Endodermal cell (in vitro differentiated cells): ENCODE data around the gene CTNNAL1. TPM values are rescaled to one million over a fixed set of nuclear protein-coding genes. Genes with fewer than 3 reads are reported as not detected.

Experiments used
- DNase-seq: peaks from one replicate; pipeline ENCODE4 v3.0.0-alpha.2; 2017
- H3K27ac ChIP-seq: 2 replicates; pipeline ENCODE4 v1.5.1; 2013; ENCODE audit warnings: mild to moderate bottlenecking, low read depth, low read length, moderate library complexity
- H3K27me3 ChIP-seq: 2 replicates; pipeline ENCODE4 v1.6.1; 2013; ENCODE audit warnings: mild to moderate bottlenecking, low read length, moderate library complexity; ENCODE audit not compliant: insufficient read depth, control insufficient read depth, poor library complexity, severe bottlenecking
- H3K36me3 ChIP-seq: 2 replicates; pipeline ENCODE4 v1.7.0; 2013; ENCODE audit warnings: mild to moderate bottlenecking, low read length, moderate library complexity; ENCODE audit not compliant: control insufficient read depth, insufficient read depth
- H3K4me1 ChIP-seq: one replicate; pipeline ENCODE4 v1.7.0; 2013; ENCODE audit warnings: low read length; ENCODE audit not compliant: control insufficient read depth, insufficient read depth
- H3K4me3 ChIP-seq: 2 replicates; pipeline ENCODE4 v1.5.1; 2013; ENCODE audit warnings: mild to moderate bottlenecking, low read length, moderate library complexity
- H3K9ac ChIP-seq: 2 replicates; pipeline ENCODE4 v1.6.1; 2013; ENCODE audit warnings: mild to moderate bottlenecking, low read length, moderate library complexity; ENCODE audit not compliant: poor library complexity, severe bottlenecking; ENCODE audit errors: extremely low read depth
- H3K9me3 ChIP-seq: 2 replicates; pipeline ENCODE4 v1.6.1; 2013; ENCODE audit warnings: mild to moderate bottlenecking, low read length, moderate library complexity; ENCODE audit not compliant: control insufficient read depth
- H3K27ac Mint-ChIP-seq: 2 replicates; pipeline ENCODE4 v1.8.0; 2020; ENCODE audit warnings: mixed read lengths
- H3K27me3 Mint-ChIP-seq: 2 replicates; pipeline ENCODE4 v1.8.0; 2021; ENCODE audit warnings: mild to moderate bottlenecking, mixed read lengths; ENCODE audit not compliant: insufficient read depth
- H3K36me3 Mint-ChIP-seq: 2 replicates; pipeline ENCODE4 v1.8.0; 2020; ENCODE audit warnings: low read depth, mixed read lengths
- H3K4me1 Mint-ChIP-seq: 2 replicates; pipeline ENCODE4 v1.8.0; 2020; ENCODE audit warnings: mixed read lengths
- H3K4me3 Mint-ChIP-seq: 2 replicates; pipeline ENCODE4 v1.8.0; 2020; ENCODE audit warnings: mild to moderate bottlenecking, moderate library complexity, mixed read lengths
- H3K9me3 Mint-ChIP-seq: 2 replicates; pipeline ENCODE4 v1.8.0; 2020; ENCODE audit warnings: mild to moderate bottlenecking, mixed read lengths
- CTCF ChIP-seq: fragments of 200-600 bp; sonication (generic); conservative IDR thresholded peaks from 2 replicates; pipeline ENCODE4 v1.5.0; 2021; ENCODE audit warnings: antibody characterized with exemption, mild to moderate bottlenecking
- WGBS, 2 experiments: methylation state at CpG; one replicate each; pipeline versions ENCODE4 v1.1.5 to v1.1.7; 2013; ENCODE audit warnings: missing lambda C conversion rate in 2 of 2, mixed read lengths in 1 of 2; ENCODE audit not compliant: insufficient coverage in 1 of 2, insufficient read length in 1 of 2; 5-methylcytosine and 5-hydroxymethylcytosine counted together
- total RNA-seq, 2 donors: library from RNA; stranded (reverse); fragmentation: NEBNext Ultra II Directional in 1 of 2; extraction: Animal tissue kit (Norgen Biotek cat#: 25700) in 1 of 2; gene quantifications; 2 replicates in 1 of 2; 3 replicates in 1 of 2; pipeline ENCODE4 v1.2.1, GENCODE V29; 2021

CTNNAL1 gene
- total RNA-seq, 2 donors from 2014 or later: 80.1 to 82.1 TPM

GRCh38 chr9:108939975-108940374, 73.3 kb downstream of the CTNNAL1 start:
- H3K4me3 Mint-ChIP-seq: no peak overlapping the region
- TF ChIP-seq CTCF: no peak
- H3K27me3 ChIP-seq: no peaks in the 10 kb centered on the region
- H3K27me3 Mint-ChIP-seq: no peaks in the 10 kb centered on the region
- H3K4me1 ChIP-seq: peaks cover 7% of the 10 kb centered on the region
- WGBS, 2 experiments: 81 to 100% methylated on average over 1 to 3 of the region's 4 CpGs
- no peaks in the 10 kb centered on the region for H3K4me1 Mint-ChIP-seq
- no peak for DNase-seq
- H3K36me3 ChIP-seq: peaks cover 51% of the 10 kb centered on the region
- no peak overlapping the region for H3K27ac ChIP-seq
- no peak overlapping the region for H3K9ac ChIP-seq
- H3K9me3 Mint-ChIP-seq: no peaks in the 10 kb centered on the region
- peaks cover 36% of the 10 kb centered on the region for H3K36me3 Mint-ChIP-seq
- H3K4me3 ChIP-seq: no peak overlapping the region
- H3K9me3 ChIP-seq: no peaks in the 10 kb centered on the region
- no peak overlapping the region for H3K27ac Mint-ChIP-seq

- Mint-ChIP-seq H3K36me3 (peaks cover 26% of the 10 kb centered on the region), H3K4me3 (no peak overlapping the region)
These were observed 75.6 kb downstream of the CTNNAL1 start for GRCh38 chr9:108937561-108938305.

GRCh38 chr9:108934323-108934893, 78.9 kb downstream of the CTNNAL1 start, which contains the start of gene ABITRAM:
Gene ABITRAM (plus strand): TSS chr9:108934400. CDS start chr9:108934487, 87 bp downstream.
- H3K9me3 ChIP-seq: no peaks in the 10 kb centered on the region
- peak within 1 kb of the TSS; percentile 83 for H3K9ac ChIP-seq
- H3K36me3 ChIP-seq: peaks cover 26% of the 10 kb centered on the region
- no peaks in the 10 kb centered on the region for H3K9me3 Mint-ChIP-seq
- 0 to 1% methylated on average over 10 to 47 of the region's 47 CpGs for WGBS, 2 experiments
- H3K36me3 Mint-ChIP-seq: peaks cover 16% of the 10 kb centered on the region
- peak within 1 kb of the TSS; percentile 93 for H3K4me3 Mint-ChIP-seq
- H3K27me3 ChIP-seq: no peaks in the 10 kb centered on the region
- H3K27ac Mint-ChIP-seq: peak within 1 kb of the TSS; percentile 97
- H3K27ac ChIP-seq: peak within 1 kb of the TSS; percentile 93
- no peaks in the 10 kb centered on the region for H3K4me1 ChIP-seq
- peak; percentile 89 for DNase-seq
- H3K4me3 ChIP-seq: peak within 1 kb of the TSS; percentile 95
- H3K4me1 Mint-ChIP-seq: peaks cover 10% of the 10 kb centered on the region
- no peak for TF ChIP-seq CTCF
- no peaks in the 10 kb centered on the region for H3K27me3 Mint-ChIP-seq

More at GRCh38 chr9:108937561-108938305, 75.6 kb downstream of the CTNNAL1 start:
- Histone ChIP-seq H3K27ac (no peak overlapping the region), H3K27me3 (no peaks in the 10 kb centered on the region), H3K9me3 (no peaks in the 10 kb centered on the region), H3K9ac (no peak overlapping the region), H3K4me3 (no peak overlapping the region), H3K4me1 (peaks cover 7% of the 10 kb centered on the region), H3K36me3 (peaks cover 42% of the 10 kb centered on the region)
- Mint-ChIP-seq H3K27me3 (no peaks in the 10 kb centered on the region), H3K4me1 (peaks cover 8% of the 10 kb centered on the region), H3K27ac (no peak overlapping the region), H3K9me3 (no peaks in the 10 kb centered on the region)
- WGBS, 2 experiments: 92 to 93% methylated on average over 1 to 5 of the region's 5 CpGs
- no peak for TF ChIP-seq CTCF
- DNase-seq: no peak
